ENCODE measurements around the gene NCBP1.
"Not testable (repeated sequence)": the region's sequence is repeated elsewhere in the genome, so short reads cannot be mapped to it uniquely, and the experiment has no call there.

Gene NCBP1

GRCh38 chr9:97682242-97682641 is 48.6 kb downstream of the NCBP1 start:
- DNase-seq, result no peak

- DNase-seq, result no peak
Observed at GRCh38 chr9:97688654-97689053, 55.0 kb downstream of the NCBP1 start.

- DNase-seq, result no peak
Observed at GRCh38 chr9:97689401-97690180, 56.0 kb downstream of the NCBP1 start.

GRCh38 chr9:97694769-97695168 is 61.1 kb downstream of the NCBP1 start:
- no peak for DNase-seq

GRCh38 chr9:97695390-97695789 is 61.8 kb downstream of the NCBP1 start:
- no peak for DNase-seq

GRCh38 chr9:97695995-97696802 is 62.6 kb downstream of the NCBP1 start:
- DNase-seq, result no peak

- DNase-seq, result peak; percentile 96
Observed at GRCh38 chr9:97696803-97697601, 63.4 kb downstream of the NCBP1 start, which contains the start of gene XPA. Gene XPA (minus strand): TSS chr9:97697340. CDS start chr9:97697292, 48 bp downstream.

- DNase-seq, result no peak
Observed at GRCh38 chr9:97697837-97698236, 64.2 kb downstream of the NCBP1 start.

- DNase-seq, result no peak
Observed at GRCh38 chr9:97698865-97699264, 65.2 kb downstream of the NCBP1 start.

GRCh38 chr9:97699281-97699680 is 65.7 kb downstream of the NCBP1 start:
- not testable (repeated sequence) for DNase-seq

- DNase-seq, result not testable (repeated sequence)
Observed at GRCh38 chr9:97699824-97700223, 66.2 kb downstream of the NCBP1 start.

- no peak for DNase-seq
Observed at GRCh38 chr9:97703437-97704344, 70.1 kb downstream of the NCBP1 start.

GRCh38 chr9:97704345-97704677 is 70.7 kb downstream of the NCBP1 start:
- DNase-seq, result no peak

GRCh38 chr9:97704851-97705250 is 71.2 kb downstream of the NCBP1 start:
- no peak for DNase-seq

GRCh38 chr9:97705354-97705950 is 71.8 kb downstream of the NCBP1 start:
- DNase-seq, result no peak

- DNase-seq, result no peak
Observed at GRCh38 chr9:97706246-97706645, 72.6 kb downstream of the NCBP1 start.

- peak; percentile 12 for DNase-seq
Observed at GRCh38 chr9:97710356-97711222, 77.0 kb downstream of the NCBP1 start.

GRCh38 chr9:97711223-97711626 is 77.6 kb downstream of the NCBP1 start:
- DNase-seq, result no peak

GRCh38 chr9:97714435-97714834 is 80.8 kb downstream of the NCBP1 start:
- DNase-seq, result no peak

GRCh38 chr9:97717866-97718265 is 84.2 kb downstream of the NCBP1 start:
- no peak for DNase-seq

GRCh38 chr9:97721396-97721795 is 87.8 kb downstream of the NCBP1 start:
- no peak for DNase-seq
